Endothelial cell of umbilical vein (primary cell): Measurements from ENCODE around the gene COLQ. TPM values are rescaled to one million over a fixed set of nuclear protein-coding genes. Genes with fewer than 3 reads are reported as not detected.

ENCODE experiments used
- BruUV-seq: library from RNA; stranded (reverse); fragments of 400-500 nt; replicated peaks from 2 replicates; lab custom pipeline; 2021; lab: Mats Ljungman, UMichigan
- CTCF ChIA-PET: fragments of 300-600, 350-600 bp; sonication (Branson Sonifier 250); formaldehyde crosslinking; loops from one replicate; lab custom pipeline; 2021; ENCODE audit warnings: antibody characterized with exemption, inconsistent platforms; lab: Charles Lee
- POLR2A ChIA-PET: fragments of 300-600, 350-600 bp; sonication (Branson Sonifier 250); formaldehyde crosslinking; loops from one replicate; lab custom pipeline; 2021; ENCODE audit warnings: antibody characterized with exemption, inconsistent platforms; lab: Charles Lee
- DNase-seq: peaks from one replicate; pipeline ENCODE4 v3.0.0-alpha.2; 2011; ENCODE audit warnings: low read depth, low spot score
- FAIRE-seq: peaks from 2 replicates; lab custom pipeline; 2011; peaks lifted over from hg19 to GRCh38; lab: Jason Lieb, UNC
- H2AFZ ChIP-seq: 2 replicates; pipeline ENCODE4 v1.6.0; 2012; ENCODE audit warnings: low read depth, low read length, control low read depth, inconsistent platforms
- H3K27ac ChIP-seq: 2 replicates; pipeline ENCODE4 v1.5.1; 2011; ENCODE audit warnings: low read depth, mild to moderate bottlenecking, control low read depth, low read length, moderate library complexity; ENCODE audit not compliant: insufficient read depth
- H3K27me3 ChIP-seq, 2 experiments: 2 replicates each; pipeline versions ENCODE4 v1.6.0 to v1.6.1; 2011; ENCODE audit warnings: low read length in 2 of 2, mixed read lengths in 1 of 2; ENCODE audit not compliant: control insufficient read depth in 2 of 2, insufficient read depth in 2 of 2
- H3K36me3 ChIP-seq, 2 experiments: 2 replicates in 1 of 2; 3 replicates in 1 of 2; pipeline ENCODE4 v1.5.1; 2011; ENCODE audit warnings: low read length in 2 of 2, mild to moderate bottlenecking in 1 of 2, moderate library complexity in 1 of 2; ENCODE audit not compliant: control insufficient read depth in 2 of 2, insufficient read depth in 2 of 2; ENCODE audit errors: extremely low read depth in 1 of 2
- H3K4me1 ChIP-seq: 3 replicates; pipeline ENCODE4 v1.5.1; 2011; ENCODE audit warnings: mild to moderate bottlenecking, low read length; ENCODE audit not compliant: control insufficient read depth, insufficient read depth; ENCODE audit errors: extremely low read depth
- H3K4me2 ChIP-seq: 2 replicates; pipeline ENCODE4 v1.6.1; 2011; ENCODE audit warnings: low read length, control low read depth, mixed read lengths; ENCODE audit not compliant: insufficient read depth
- H3K4me3 ChIP-seq, 3 experiments: fragments of 200-600 bp in 1 of 3; sonication (generic), shearing (Covaris generic) in 1 of 3; replicated peaks in 1 of 3; 2 replicates each; pipeline ENCODE4 v1.5.1; 2011 to 2016; ENCODE audit warnings: control low read depth in 3 of 3, low read length in 3 of 3, mild to moderate bottlenecking in 2 of 3, inconsistent platforms in 1 of 3, low read depth in 1 of 3, moderate library complexity in 1 of 3; ENCODE audit not compliant: insufficient read depth in 1 of 3
- H3K79me2 ChIP-seq: 2 replicates; pipeline ENCODE4 v1.6.0; 2012; ENCODE audit warnings: low read length, inconsistent platforms; ENCODE audit not compliant: control insufficient read depth, insufficient read depth
- H3K9ac ChIP-seq: replicated peaks from 2 replicates; pipeline ENCODE3; 2011; ENCODE audit warnings: low read length, control low read depth; ENCODE audit not compliant: insufficient read depth; ENCODE audit errors: extremely low read depth
- H3K9me1 ChIP-seq: replicated peaks from 3 replicates; pipeline ENCODE4 v1.6.0; 2011; ENCODE audit warnings: mild to moderate bottlenecking, low read length; ENCODE audit not compliant: control insufficient read depth, insufficient read depth; ENCODE audit errors: extremely low read depth
- H3K9me3 ChIP-seq: replicated peaks from 2 replicates; pipeline ENCODE4 v1.5.1; 2012; ENCODE audit warnings: low read length, inconsistent platforms; ENCODE audit not compliant: control insufficient read depth, insufficient read depth
- H4K20me1 ChIP-seq: replicated peaks from 2 replicates; pipeline ENCODE3; 2011; ENCODE audit warnings: mild to moderate bottlenecking, low read length; ENCODE audit not compliant: control insufficient read depth, insufficient read depth; ENCODE audit errors: extremely low read depth
- CTCF ChIP-seq, 2 donors: IDR thresholded peaks; 1 replicate in 1 of 2; 2 replicates in 1 of 2; pipeline ENCODE4 v1.5.1; 2011; ENCODE audit warnings: low read length in 2 of 2, mild to moderate bottlenecking in 2 of 2, moderate library complexity in 2 of 2, control low read depth in 1 of 2, inconsistent platforms in 1 of 2, low read depth in 1 of 2; ENCODE audit not compliant: insufficient read depth in 1 of 2; ENCODE audit errors: extremely low read depth in 1 of 2
- EZH2 ChIP-seq: IDR thresholded peaks from 2 replicates; pipeline ENCODE4 v1.6.1; 2012; ENCODE audit warnings: borderline replicate concordance, low read depth, mild to moderate bottlenecking, moderate library complexity, low read length, inconsistent platforms; ENCODE audit not compliant: severe bottlenecking
- FOS ChIP-seq: IDR thresholded peaks from 2 replicates; pipeline ENCODE4 v1.6.1; 2011; ENCODE audit warnings: mild to moderate bottlenecking, low read length, moderate library complexity, borderline replicate concordance; ENCODE audit not compliant: insufficient read depth
- GATA2 ChIP-seq: IDR thresholded peaks from 2 replicates; pipeline ENCODE4 v1.7.0; 2011; ENCODE audit warnings: low read depth, mild to moderate bottlenecking, moderate library complexity, mixed read lengths, low read length; ENCODE audit not compliant: insufficient read length, insufficient read depth
- JUN ChIP-seq: IDR thresholded peaks from 2 replicates; pipeline ENCODE4 v1.6.1; 2011; ENCODE audit warnings: borderline replicate concordance, low read depth; ENCODE audit not compliant: insufficient read length, insufficient read depth
- MAX ChIP-seq: IDR thresholded peaks from 2 replicates; pipeline ENCODE4 v1.6.1; 2011; ENCODE audit not compliant: insufficient read depth, insufficient read length
- MYC ChIP-seq: IDR thresholded peaks from one replicate; pipeline ENCODE4 v1.6.1; 2011; ENCODE audit warnings: mild to moderate bottlenecking, low read depth, low read length
- POLR2A ChIP-seq: IDR thresholded peaks from 2 replicates; pipeline ENCODE4 v1.6.1; 2012; ENCODE audit warnings: low read depth, mild to moderate bottlenecking, control low read depth, low read length
- POLR2AphosphoS5 ChIP-seq: IDR thresholded peaks from 2 replicates; pipeline ENCODE4 v1.6.1; 2012; ENCODE audit warnings: low read depth, mild to moderate bottlenecking, control low read depth, low read length, moderate library complexity; ENCODE audit not compliant: insufficient read depth
- dilution Hi-C: fragments of 300-500 bp; cut with MboI; formaldehyde crosslinking; loops from one replicate; pipeline ENCODE4 v1.15.0; 2019; ENCODE audit warnings: low sequenced_read_pairs; ENCODE audit not compliant: extremely low pct_ligation_motif_present
- intact Hi-C: fragments of 100-400 bp; cut with micrococcal nuclease; formaldehyde crosslinking; loops from one replicate; pipeline ENCODE4 v1.10.0; 2022
- polyA plus RNA-seq, 4 experiments: library from polyadenylated mRNA; depleted of rRNA in 3 of 4; stranded (reverse) in 3 of 4; unstranded in 1 of 4; fragments of >200 nt; gene quantifications; 2 replicates each; pipeline versions ENCODE4 v1.2.1 to v1.2.3, GENCODE V29; 2011 to 2012; ENCODE audit warnings: missing spikeins in 1 of 4
- total RNA-seq: library from RNA; stranded (reverse); gene quantifications from 2 replicates; pipeline ENCODE4 v1.2.3, GENCODE V29; 2021

The COLQ gene
- total and polyA plus RNA-seq, 2 donors (not counting 3 experiments of a cell fraction or from before 2014, with no cell fraction given) = 2.0 to 2.3 TPM

DNA sequence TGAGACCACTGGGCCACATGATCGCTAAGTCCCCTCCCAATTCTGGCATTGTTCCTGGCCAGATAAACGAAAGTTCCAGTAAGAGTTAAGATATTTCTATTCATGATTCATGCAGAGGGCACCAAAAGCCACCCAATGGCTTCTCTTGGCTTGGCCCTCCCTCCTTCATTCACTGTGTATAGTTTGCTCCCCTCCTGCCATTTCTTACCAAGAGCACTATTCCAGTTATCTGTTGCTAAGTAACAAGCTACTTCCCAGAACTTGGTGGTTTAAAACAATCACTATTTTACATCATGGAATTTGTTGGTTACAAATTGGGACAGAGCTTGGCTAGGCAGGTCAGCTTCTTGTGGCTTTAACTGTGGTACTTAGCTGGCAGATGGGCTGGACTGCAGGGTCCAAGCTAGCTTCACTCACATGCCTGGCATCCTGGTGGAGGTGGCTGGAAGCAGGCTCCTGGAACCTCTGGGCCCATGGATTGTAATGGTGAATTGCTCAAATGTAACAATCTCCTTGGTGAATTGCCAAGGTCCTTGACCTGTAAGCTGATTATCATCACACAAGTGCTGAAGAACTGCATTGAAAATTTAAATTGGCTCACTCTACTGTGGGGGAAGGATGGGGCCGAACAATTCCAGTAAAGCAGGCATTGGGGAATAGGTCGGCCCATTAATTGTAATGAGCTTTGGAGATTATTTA, 77.5 kb downstream of the COLQ start:
- DNase-seq = no peak
- intact Hi-C loops = no loop called here
- Histone ChIP-seq H3K4me3 (no peak overlapping the region), H3K9me1 (no peaks in the 10 kb centered on the region), H3K27me3 (no peaks in the 10 kb centered on the region), H3K4me2 (no peak overlapping the region), H3K4me1 (peaks cover 18% of the 10 kb centered on the region), H2AFZ (no peak overlapping the region), H3K9me3 (no peaks in the 10 kb centered on the region), H4K20me1 (no peaks in the 10 kb centered on the region), H3K9ac (no peak overlapping the region), H3K79me2 (no peaks in the 10 kb centered on the region), H3K36me3 (peaks cover 9 to 10% of the 10 kb centered on the region in 2 experiments), H3K27ac (no peak overlapping the region)
- dilution Hi-C loops = no loop called here
- BruUV-seq = no TSS peak
- CTCF ChIA-PET = interaction anchor here (0.7 kb wide), 1 partner anchor 14 kb away, joined by 3 read pairs; no protein-coding TSS in a partner anchor
- POLR2A ChIA-PET = no interaction called here
- no peak for FAIRE-seq
- TF ChIP-seq GATA2 (no peak), MAX (no peak), JUN (no peak), FOS (no peak), CTCF (IDR thresholded peaks at IDR 0.05; ENCODE audit: extremely low read depth in 1 of 2, insufficient read depth in 1 of 2, low read depth in 1 of 2, low read length in 2 of 2) (no peak), MYC (no peak), EZH2 (no peak), POLR2A (no peak), POLR2AphosphoS5 (no peak)
